Esophagus muscularis mucosa (tissue), 4 donors: Measurements from ENCODE around the gene NFYA.

Experiments used
- EP300 ChIP-seq: sonication (generic); formaldehyde crosslinking; IDR thresholded peaks from one replicate; pipeline ENCODE4 v1.6.1; 2017; ENCODE audit warnings: antibody characterized with exemption
- POLR2A ChIP-seq: fragments of 450-650 bp; IDR thresholded peaks from one replicate; pipeline ENCODE4 v1.6.1; 2017; ENCODE audit warnings: antibody characterized with exemption, moderate library complexity, mild to moderate bottlenecking, low read depth
- POLR2AphosphoS5 ChIP-seq, 2 donors: sonication (generic); formaldehyde crosslinking; IDR thresholded peaks; one replicate each; pipeline ENCODE4 v1.6.1; 2017; ENCODE audit warnings: antibody characterized with exemption in 2 of 2
- TF ChIP-seq, protein P1 (sequence below), 3 experiments: fragments of 200-600 bp in 2 of 3; fragments of 450-650 bp in 1 of 3; sonication (generic) in 2 of 3; IDR thresholded peaks; one replicate each; pipeline ENCODE4 v1.5.1; 2017 to 2019; ENCODE audit warnings: antibody characterized with exemption in 3 of 3, mild to moderate bottlenecking in 2 of 3, moderate library complexity in 1 of 3

GRCh38 chr6:41058783-41059181 is 14.0 kb upstream of the NFYA start:
- TF ChIP-seq, protein P1, sequence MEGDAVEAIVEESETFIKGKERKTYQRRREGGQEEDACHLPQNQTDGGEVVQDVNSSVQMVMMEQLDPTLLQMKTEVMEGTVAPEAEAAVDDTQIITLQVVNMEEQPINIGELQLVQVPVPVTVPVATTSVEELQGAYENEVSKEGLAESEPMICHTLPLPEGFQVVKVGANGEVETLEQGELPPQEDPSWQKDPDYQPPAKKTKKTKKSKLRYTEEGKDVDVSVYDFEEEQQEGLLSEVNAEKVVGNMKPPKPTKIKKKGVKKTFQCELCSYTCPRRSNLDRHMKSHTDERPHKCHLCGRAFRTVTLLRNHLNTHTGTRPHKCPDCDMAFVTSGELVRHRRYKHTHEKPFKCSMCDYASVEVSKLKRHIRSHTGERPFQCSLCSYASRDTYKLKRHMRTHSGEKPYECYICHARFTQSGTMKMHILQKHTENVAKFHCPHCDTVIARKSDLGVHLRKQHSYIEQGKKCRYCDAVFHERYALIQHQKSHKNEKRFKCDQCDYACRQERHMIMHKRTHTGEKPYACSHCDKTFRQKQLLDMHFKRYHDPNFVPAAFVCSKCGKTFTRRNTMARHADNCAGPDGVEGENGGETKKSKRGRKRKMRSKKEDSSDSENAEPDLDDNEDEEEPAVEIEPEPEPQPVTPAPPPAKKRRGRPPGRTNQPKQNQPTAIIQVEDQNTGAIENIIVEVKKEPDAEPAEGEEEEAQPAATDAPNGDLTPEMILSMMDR (IDR thresholded peaks at IDR 0.05) = no peak
- no peak for TF ChIP-seq POLR2AphosphoS5 (IDR thresholded peaks at IDR 0.05)
- TF ChIP-seq EP300 = no peak
- no peak for TF ChIP-seq POLR2A
